ENCODE measurements around the gene CXCL3. TPM values are rescaled to one million over a fixed set of nuclear protein-coding genes. Genes with fewer than 3 reads are reported as not detected.
A peak's percentile ranks its signal among the peaks of the same experiment; 100 is the strongest.

Gene CXCL3
- total RNA-seq, 1 donor from 2014 or later: not detected

- Histone ChIP-seq H3K27me3 (peaks cover 4% of the 10 kb centered on the region), H3K36me3 (no peaks in the 10 kb centered on the region), H3K9me3 (no peaks in the 10 kb centered on the region), H3K4me1 (no peaks in the 10 kb centered on the region), H3K27ac (no peak overlapping the region), H3K4me3 (no peak overlapping the region)
- DNase-seq (ENCODE audit: extremely low spot score in 2 of 2): no peak
- TF ChIP-seq POLR2A (IDR thresholded peaks at IDR 0.05): no peak
- intact Hi-C loops (cut with DNase I): no loop called here
Measured at GRCh38 chr4:74013264-74013663, 25.2 kb downstream of the CXCL3 start.

- no peaks in the 10 kb centered on the region for H3K36me3 ChIP-seq
- H3K9me3 ChIP-seq: no peaks in the 10 kb centered on the region
- intact Hi-C loops (cut with DNase I): no loop called here
- no peak for TF ChIP-seq POLR2AphosphoS5 (IDR thresholded peaks at IDR 0.05; ENCODE audit: insufficient read depth in 1 of 2, low read depth in 1 of 2)
- no peak for TF ChIP-seq CTCF (IDR thresholded peaks at IDR 0.05)
- TF ChIP-seq POLR2A (IDR thresholded peaks at IDR 0.05): no peak
- no peak for DNase-seq (ENCODE audit: extremely low spot score in 2 of 2)
- H3K27ac ChIP-seq: no peak overlapping the region
- H3K4me1 ChIP-seq: no peaks in the 10 kb centered on the region
- peaks cover 4% of the 10 kb centered on the region for H3K27me3 ChIP-seq
- no peak overlapping the region for H3K4me3 ChIP-seq
Measured at GRCh38 chr4:74012130-74012529, 26.4 kb downstream of the CXCL3 start.

- intact Hi-C loops (cut with DNase I): no loop called here
- Histone ChIP-seq H3K36me3 (no peaks in the 10 kb centered on the region), H3K4me3 (no peak overlapping the region), H3K4me1 (no peaks in the 10 kb centered on the region), H3K27me3 (peaks cover 4% of the 10 kb centered on the region), H3K9me3 (no peaks in the 10 kb centered on the region), H3K27ac (no peak overlapping the region)
- no peak for DNase-seq (ENCODE audit: extremely low spot score in 2 of 2)
- TF ChIP-seq CTCF (IDR thresholded peaks at IDR 0.05) (no peak), POLR2AphosphoS5 (IDR thresholded peaks at IDR 0.05; ENCODE audit: insufficient read depth in 1 of 2, low read depth in 1 of 2) (no peak), POLR2A (IDR thresholded peaks at IDR 0.05) (no peak)
Measured at GRCh38 chr4:74009307-74009706, 29.2 kb downstream of the CXCL3 start.

- Histone ChIP-seq H3K4me3 (no peak overlapping the region), H3K27me3 (peaks cover 4% of the 10 kb centered on the region), H3K27ac (no peak overlapping the region), H3K36me3 (no peaks in the 10 kb centered on the region), H3K4me1 (no peaks in the 10 kb centered on the region), H3K9me3 (no peaks in the 10 kb centered on the region)
- no peak for TF ChIP-seq CTCF (IDR thresholded peaks at IDR 0.05)
- TF ChIP-seq POLR2A (IDR thresholded peaks at IDR 0.05): no peak
- TF ChIP-seq POLR2AphosphoS5 (IDR thresholded peaks at IDR 0.05; ENCODE audit: insufficient read depth in 1 of 2, low read depth in 1 of 2): peak in 1 of 2 donors; percentile 21
- intact Hi-C loops (cut with DNase I): no loop called here
- DNase-seq (ENCODE audit: extremely low spot score in 2 of 2): no peak
Measured at GRCh38 chr4:74006009-74006476, 32.4 kb downstream of the CXCL3 start.

- no peak overlapping the region for H3K4me3 ChIP-seq
- DNase-seq (ENCODE audit: extremely low spot score in 2 of 2): no peak
- intact Hi-C loops (cut with DNase I): no loop called here
Measured at GRCh38 chr4:74005528-74005927, 33.0 kb downstream of the CXCL3 start.

More at GRCh38 chr4:74005528-74005927, 33.0 kb downstream of the CXCL3 start:
- Histone ChIP-seq H3K27me3 (peaks cover 4% of the 10 kb centered on the region), H3K9me3 (no peaks in the 10 kb centered on the region), H3K4me1 (no peaks in the 10 kb centered on the region), H3K27ac (no peak overlapping the region), H3K36me3 (no peaks in the 10 kb centered on the region)
- TF ChIP-seq POLR2A (IDR thresholded peaks at IDR 0.05) (no peak), CTCF (IDR thresholded peaks at IDR 0.05) (no peak)
